HG02970 (cell line): ENCODE data around the gene DYRK4.
A peak's percentile ranks its signal among the peaks of the same experiment; 100 is the strongest.

Experiments
- ATAC-seq: cut with Tn5 transposase; IDR thresholded peaks from one replicate; pipeline ENCODE4 v1.9.1; 2021; ENCODE audit warnings: mild to moderate bottlenecking, moderate library complexity, moderate number of reproducible peaks; ENCODE audit not compliant: unreplicated experiment, low FRiP score

DYRK4 gene

DNA sequence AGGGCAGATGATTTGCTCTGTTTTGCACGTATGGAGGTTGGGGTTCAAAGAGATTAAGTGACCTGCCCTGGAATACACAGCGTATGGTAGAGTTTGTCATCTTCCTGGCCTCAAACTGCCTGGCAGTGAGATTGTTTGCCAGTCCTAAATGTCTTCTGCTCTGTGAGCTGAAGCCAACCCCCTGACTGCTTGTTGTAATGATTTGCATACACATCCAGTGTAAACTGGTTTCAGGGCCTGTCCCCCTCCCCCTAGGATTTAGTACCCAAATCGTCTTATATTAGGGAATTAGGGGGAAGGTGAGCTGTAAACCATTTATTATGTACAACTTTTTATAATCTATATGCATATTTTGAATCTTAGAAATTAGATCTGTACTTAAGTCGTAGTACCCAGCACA, 48.5 kb downstream of the DYRK4 start:
- no peak for ATAC-seq

DNA sequence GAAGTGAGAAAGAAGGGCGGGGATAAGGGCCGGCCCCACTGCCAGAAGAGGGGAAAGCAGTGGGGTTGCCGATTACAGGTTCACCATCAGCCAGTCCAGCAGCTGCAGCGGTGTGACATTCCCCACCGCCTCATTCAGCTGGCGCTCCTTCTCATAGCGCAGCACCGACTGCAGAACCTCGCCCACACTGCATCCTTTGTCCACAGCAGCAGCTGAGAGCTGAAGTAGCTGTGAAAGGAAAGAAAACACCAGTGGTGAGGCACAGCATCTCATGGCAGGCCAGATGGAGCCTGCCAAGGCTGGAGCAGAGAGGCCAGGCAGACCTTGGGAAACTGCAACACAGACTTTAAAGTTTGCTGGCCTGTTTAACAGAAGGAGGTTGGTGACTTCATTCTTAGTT, 53.7 kb downstream of the DYRK4 start:
- no peak for ATAC-seq

DNA sequence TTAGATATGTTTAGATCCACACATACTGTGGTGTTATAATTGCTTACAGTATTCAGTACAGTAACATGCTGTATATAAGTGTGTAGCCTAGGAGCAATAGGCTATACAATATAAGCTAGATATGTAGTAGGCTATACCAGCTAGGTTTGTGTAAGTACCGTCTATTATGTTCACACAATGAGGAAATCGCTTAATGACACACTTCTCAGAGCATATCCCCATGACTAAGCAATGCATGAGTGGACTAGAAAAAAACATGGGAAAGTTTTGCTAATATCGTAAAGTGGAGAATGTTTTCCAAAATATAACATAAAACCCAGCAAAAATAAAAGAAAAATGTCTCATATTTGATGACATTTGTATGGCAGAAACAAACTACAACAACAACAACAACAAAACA, 59.5 kb downstream of the DYRK4 start:
- no peak for ATAC-seq

DNA sequence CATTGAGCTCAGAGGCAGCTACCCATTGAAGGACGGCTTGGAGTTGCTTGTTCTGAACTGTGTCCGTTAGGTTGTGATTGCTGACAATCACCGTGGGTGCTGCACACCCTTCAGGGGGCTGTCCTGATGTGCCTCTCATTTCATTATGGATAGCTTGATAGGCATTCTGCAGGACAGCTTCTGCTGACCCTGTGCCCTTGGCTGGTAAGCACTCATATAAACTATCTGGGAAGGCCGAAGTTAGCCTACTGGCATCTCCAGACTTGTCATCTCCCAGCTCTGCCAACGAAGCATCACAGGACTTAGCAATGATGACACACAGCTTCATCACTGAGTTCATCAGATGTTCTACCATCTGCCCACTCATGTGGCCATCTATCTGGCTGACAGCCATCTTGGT, 64.5 kb downstream of the DYRK4 start:
- ATAC-seq, result no peak

DNA sequence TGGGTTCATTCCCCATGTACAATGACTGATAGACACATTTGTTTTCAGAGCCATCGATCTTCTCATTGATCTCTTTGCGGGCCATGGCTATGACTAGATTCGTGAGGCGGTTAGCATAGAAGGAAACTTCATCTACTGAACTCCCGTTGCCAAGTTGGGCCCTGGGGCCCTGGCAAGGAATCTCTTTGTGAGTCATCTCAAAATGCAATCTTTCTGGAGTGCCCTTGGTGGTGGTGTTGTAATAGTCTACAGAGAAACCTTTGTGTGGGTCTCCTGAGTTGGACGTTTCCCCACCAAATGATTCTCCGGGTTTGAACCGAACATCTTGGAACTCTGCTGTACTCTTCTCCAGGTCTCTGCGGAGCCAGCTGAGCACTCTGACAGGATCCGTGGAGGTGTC, 66.4 kb downstream of the DYRK4 start:
- no peak for ATAC-seq

DNA sequence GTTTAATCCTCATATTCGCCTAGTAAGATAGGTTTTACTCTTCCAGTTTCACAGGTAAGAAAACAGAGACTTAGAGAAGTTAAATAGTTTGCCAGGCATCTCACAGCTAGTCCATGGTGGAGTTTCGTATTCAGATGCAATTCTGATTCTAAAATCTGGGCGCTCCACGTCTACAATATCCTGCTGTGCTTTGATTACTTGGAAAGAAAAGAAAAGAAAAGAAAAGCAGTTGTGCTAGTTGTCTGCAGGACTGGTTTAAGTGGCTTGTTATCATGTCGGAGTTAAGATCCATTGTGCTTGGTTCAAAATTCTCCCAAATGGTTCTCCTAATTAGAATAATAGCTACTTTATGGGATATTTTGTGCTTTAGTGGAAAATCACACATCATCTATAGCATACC, 68.3 kb downstream of the DYRK4 start:
- no peak for ATAC-seq

DNA sequence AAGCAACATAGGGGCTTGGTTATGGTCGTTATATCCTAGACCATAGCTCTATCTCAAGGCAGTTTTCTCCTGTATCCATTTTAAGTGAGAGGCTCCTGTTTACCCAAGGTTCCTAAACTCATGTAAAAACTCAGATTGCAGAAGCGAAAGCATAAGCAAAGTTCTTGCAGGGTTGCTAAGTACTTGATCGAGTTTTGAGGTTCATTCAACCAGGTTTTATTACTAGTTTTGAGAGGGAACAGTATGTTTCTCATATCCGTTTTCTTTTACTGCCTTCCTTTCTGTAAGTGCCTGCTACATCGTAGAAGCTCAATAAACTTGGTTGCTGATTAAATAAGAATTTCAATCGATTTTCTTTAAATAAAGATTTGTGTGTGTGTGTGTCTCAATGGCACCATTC, 81.7 kb downstream of the DYRK4 start:
- no peak for ATAC-seq

DNA sequence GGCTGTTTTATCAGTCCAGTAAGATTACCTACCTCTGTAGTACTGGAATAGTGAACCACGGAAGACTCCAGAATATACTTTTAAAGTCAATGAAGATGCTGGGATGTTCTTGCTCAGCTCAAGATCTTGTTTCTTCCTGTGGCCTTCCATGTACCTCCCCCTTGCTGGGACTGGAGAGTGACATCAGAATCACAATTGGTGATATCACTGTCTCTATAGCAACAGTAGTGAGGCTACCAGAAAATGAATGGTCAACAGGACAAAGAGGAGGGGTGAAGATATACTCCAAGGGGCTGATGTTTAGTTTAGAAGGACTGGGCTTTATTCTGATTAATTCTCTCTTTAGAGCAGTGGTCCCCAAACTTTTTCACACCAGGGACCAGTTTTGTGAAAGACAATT, 83.0 kb downstream of the DYRK4 start:
- ATAC-seq, result no peak

DNA sequence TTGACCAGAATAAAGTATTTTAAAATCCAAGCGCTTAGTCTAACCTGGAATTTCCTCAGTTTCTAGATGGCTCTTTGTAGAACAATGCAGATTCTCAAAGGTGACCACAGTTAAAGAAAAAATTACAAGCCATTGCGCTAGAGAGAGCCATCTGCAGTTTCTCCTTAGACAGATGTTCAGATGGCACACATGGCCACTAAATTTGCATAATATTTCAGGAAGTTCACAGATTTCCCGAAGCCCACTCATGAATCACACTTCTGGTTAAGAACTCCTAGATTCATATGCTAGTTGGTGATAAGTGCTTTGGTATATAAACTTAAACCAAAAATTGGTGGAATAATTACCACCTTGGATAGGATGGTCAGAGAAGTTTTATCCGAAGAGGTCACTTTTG, 86.1 kb downstream of the DYRK4 start:
- no peak for ATAC-seq

DNA sequence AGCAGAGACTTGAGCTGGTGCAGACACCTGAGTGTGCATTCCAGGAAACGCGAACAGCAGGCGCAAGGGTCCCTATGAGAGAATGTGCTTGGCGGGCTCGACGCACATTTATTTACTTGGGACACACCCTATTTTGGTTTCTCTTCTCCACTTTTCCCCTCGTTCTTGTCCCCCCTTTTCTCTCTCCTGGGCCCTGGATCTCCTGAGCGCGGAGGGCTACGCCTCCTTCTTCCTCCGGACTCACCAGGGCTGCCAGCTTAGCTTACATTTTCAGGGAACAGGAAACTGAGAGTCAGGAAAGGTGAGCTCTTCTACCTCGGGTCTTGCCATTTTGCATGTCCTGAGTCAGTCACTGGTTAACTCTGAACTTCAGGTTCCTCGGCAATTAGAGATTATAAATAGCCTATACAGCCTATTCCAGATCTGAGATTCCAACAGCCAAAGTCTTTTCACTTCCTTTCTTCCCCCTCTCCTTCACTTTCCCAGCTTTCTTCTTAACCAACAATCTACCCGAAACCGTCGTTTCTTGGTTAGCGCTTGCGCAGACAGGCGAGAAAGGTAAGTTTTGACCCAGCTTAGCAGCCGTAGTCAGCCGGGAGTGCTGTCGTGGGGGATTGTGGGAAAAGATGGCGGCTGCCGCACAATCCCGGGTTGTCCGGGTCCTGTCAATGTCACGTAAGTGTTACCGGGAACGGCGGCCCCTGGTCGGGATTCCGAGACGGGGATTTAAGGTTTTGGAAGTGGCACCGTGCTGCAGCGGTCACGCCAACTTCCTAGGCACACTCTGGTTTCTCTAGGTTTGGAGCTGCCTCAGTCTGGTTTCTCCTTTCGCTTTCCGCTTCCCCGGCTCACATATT, 86.7 kb downstream of the DYRK4 start, which contains the start of the genes AKAP3 and NDUFA9:
Gene AKAP3 (minus strand): TSS at position 551 of the 857 bp plus-strand sequence. CDS start 10,855 bp downstream, outside the sequence.
Gene NDUFA9 (plus strand): TSS at position 614 of the 857 bp plus-strand sequence. CDS start 13 bp downstream, at position 627.
- ATAC-seq, result peak; percentile 80

DNA sequence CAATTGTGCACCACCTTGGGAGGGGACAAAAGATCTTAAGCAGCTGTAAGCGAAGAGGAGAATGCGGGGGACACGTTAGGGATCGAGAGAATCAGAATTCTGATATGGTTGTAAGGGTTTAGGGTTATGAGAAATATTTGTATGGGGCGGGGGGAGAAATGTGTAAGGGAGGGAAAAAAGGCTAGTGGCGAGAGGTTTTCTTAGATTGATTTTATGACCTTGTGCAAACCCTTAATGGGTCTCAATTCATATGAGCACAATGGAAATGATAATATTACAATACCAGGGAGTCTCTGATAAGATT, 87.3 kb downstream of the DYRK4 start:
- no peak for ATAC-seq

DNA sequence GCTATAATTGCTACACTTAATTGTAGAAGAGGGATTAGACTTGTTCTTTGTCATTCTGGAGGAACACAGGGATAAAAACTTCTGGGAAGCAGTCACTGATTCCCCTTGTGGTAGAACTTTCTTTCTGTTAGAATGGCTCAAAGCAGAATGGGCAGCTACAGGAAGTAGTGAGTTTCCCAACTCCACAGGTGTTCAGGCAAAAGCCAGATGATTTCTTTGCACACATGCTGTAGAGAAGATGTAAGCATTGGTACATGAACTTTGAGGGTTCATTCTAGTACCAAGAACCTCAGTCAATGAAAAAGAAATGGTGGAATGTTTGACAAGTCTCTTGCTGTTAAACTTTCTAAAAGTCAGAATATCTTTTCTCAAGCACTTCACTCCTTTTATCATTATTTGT, 91.2 kb downstream of the DYRK4 start:
- no peak for ATAC-seq

DNA sequence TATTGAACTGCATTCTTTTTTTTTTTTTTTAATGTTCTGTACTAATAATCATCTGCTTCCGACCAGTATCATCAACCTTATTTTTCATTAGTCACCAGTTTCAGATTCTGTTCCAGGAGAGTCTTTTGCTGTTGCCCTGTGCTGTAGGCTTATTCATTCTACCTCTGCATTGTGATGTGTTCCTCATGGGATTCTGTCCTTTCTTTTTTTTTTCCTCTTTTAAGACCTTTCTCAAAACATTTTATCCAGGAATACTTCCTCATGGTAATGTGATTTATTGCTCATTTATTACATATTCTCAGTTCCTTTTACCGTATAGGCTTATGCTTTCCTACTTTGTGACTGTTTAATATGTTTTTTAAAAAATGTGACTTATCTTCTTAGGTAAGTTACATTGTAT, 91.7 kb downstream of the DYRK4 start:
- ATAC-seq, result no peak
